SK-N-SH (cell line): ENCODE data around the gene CDK5RAP2. TPM values are rescaled to one million over a fixed set of nuclear protein-coding genes. Genes with fewer than 3 reads are reported as not detected.

Source experiments
- CTCF ChIA-PET: fragments of 300-600, 350-600 bp; formaldehyde crosslinking; extraction: SDS; loops from one replicate; lab custom pipeline; 2021; lab: Yijun Ruan, JAX
- POLR2A ChIA-PET: fragments of 350-600 bp; sonication (Branson Sonifier 250); formaldehyde crosslinking; extraction: SDS; loops from one replicate; lab custom pipeline; 2020; ENCODE audit warnings: antibody characterized with exemption, inconsistent platforms; lab: Yijun Ruan, JAX
- DNase-seq: peaks from one replicate; pipeline ENCODE4 v3.0.0; 2012
- H2AFZ ChIP-seq: fragments of 200-600 bp; sonication (generic); 2 replicates; pipeline ENCODE4 v1.8.1; 2016; ENCODE audit warnings: antibody characterized with exemption, mild to moderate bottlenecking, low read depth
- H3F3A ChIP-seq: fragments of 200-600 bp; sonication (generic); replicated peaks from 2 replicates; pipeline ENCODE3; 2016; ENCODE audit warnings: antibody characterized with exemption, mild to moderate bottlenecking; ENCODE audit not compliant: insufficient read depth
- H3K27ac ChIP-seq, 2 experiments: fragments of 200-500 bp in 1 of 2; fragments of 200-600 bp in 1 of 2; sonication (Bioruptor generic) in 1 of 2; sonication (generic), shearing (Covaris generic) in 1 of 2; 2 replicates each; pipeline versions ENCODE4 v1.5.1 to v1.6.1; 2014 to 2016; ENCODE audit warnings: low read depth in 2 of 2, inconsistent platforms in 1 of 2, low read length in 1 of 2, mild to moderate bottlenecking in 1 of 2, mixed read lengths in 1 of 2
- H3K27me3 ChIP-seq: fragments of 200-600 bp; sonication (generic), shearing (Covaris generic); 2 replicates; pipeline ENCODE4 v1.6.1; 2016; ENCODE audit warnings: mixed run types; ENCODE audit not compliant: insufficient read depth
- H3K36me3 ChIP-seq, 2 experiments: fragments of 200-500 bp in 1 of 2; fragments of 200-600 bp in 1 of 2; sonication (Bioruptor generic) in 1 of 2; sonication (generic) in 1 of 2; replicated peaks in 1 of 2; 2 replicates each; pipeline versions ENCODE3 to v1.5.1; 2014 to 2016; ENCODE audit warnings: low read length in 1 of 2, mild to moderate bottlenecking in 1 of 2; ENCODE audit not compliant: insufficient read depth in 2 of 2, control insufficient read depth in 1 of 2
- H3K4me1 ChIP-seq, 2 experiments: fragments of 200-500 bp in 1 of 2; fragments of 200-600 bp in 1 of 2; sonication (Bioruptor generic) in 1 of 2; sonication (generic), shearing (Covaris generic) in 1 of 2; 2 replicates each; pipeline versions ENCODE4 v1.5.1 to v1.6.1; 2014 to 2016; ENCODE audit warnings: low read depth in 1 of 2, low read length in 1 of 2, mixed run types in 1 of 2; ENCODE audit not compliant: insufficient read depth in 2 of 2, control insufficient read depth in 1 of 2
- H3K4me2 ChIP-seq: fragments of 200-600 bp; sonication (generic), shearing (Covaris generic); 2 replicates; pipeline ENCODE4 v1.6.1; 2017; ENCODE audit warnings: mixed run types
- H3K4me3 ChIP-seq, 2 experiments: fragments of 200-500 bp in 1 of 2; fragments of 200-600 bp in 1 of 2; sonication (Bioruptor generic) in 1 of 2; sonication (generic), shearing (Covaris generic) in 1 of 2; 2 replicates each; pipeline versions ENCODE4 v1.5.1 to v1.8.1; 2014 to 2016; ENCODE audit warnings: low read depth in 2 of 2, inconsistent platforms in 1 of 2, low read length in 1 of 2, mild to moderate bottlenecking in 1 of 2, mixed read lengths in 1 of 2, moderate library complexity in 1 of 2
- H3K79me2 ChIP-seq: fragments of 200-600 bp; sonication (generic); 2 replicates; pipeline ENCODE4 v1.8.1; 2017; ENCODE audit warnings: mild to moderate bottlenecking; ENCODE audit not compliant: insufficient read depth
- H3K9ac ChIP-seq: fragments of 200-600 bp; sonication (generic); 2 replicates; pipeline ENCODE4 v1.6.1; 2017; ENCODE audit warnings: mixed run types
- H3K9me2 ChIP-seq: fragments of 200-600 bp; sonication (generic); 2 replicates; pipeline ENCODE4 v1.6.1; 2017; ENCODE audit warnings: mixed run types
- H3K9me3 ChIP-seq: fragments of 200-600 bp; sonication (generic); 2 replicates; pipeline ENCODE4 v1.6.1; 2017; ENCODE audit warnings: mixed run types, mild to moderate bottlenecking, moderate library complexity
- H4K20me1 ChIP-seq: fragments of 200-600 bp; sonication (generic); 2 replicates; pipeline ENCODE4 v1.6.1; 2017; ENCODE audit warnings: mild to moderate bottlenecking, mixed run types; ENCODE audit not compliant: insufficient read depth
- EP300 ChIP-seq, 2 experiments: IDR thresholded peaks; 2 replicates each; pipeline versions ENCODE4 v1.4.0 to v1.6.1; 2012; ENCODE audit warnings: borderline replicate concordance in 1 of 2, low read depth in 1 of 2, low read length in 1 of 2
- FOXM1 ChIP-seq: IDR thresholded peaks from 2 replicates; pipeline ENCODE4 v1.4.0; 2012; ENCODE audit warnings: low read depth, mild to moderate bottlenecking
- IRF3 ChIP-seq: fragments of 150-350 bp; IDR thresholded peaks from 2 replicates; pipeline ENCODE4 v1.6.1; 2016; ENCODE audit warnings: mild to moderate bottlenecking, low read depth, low read length
- MAX ChIP-seq: IDR thresholded peaks from 2 replicates; pipeline ENCODE4 v1.4.0; 2012; ENCODE audit warnings: low read depth
- MEF2A ChIP-seq: IDR thresholded peaks from 2 replicates; pipeline ENCODE4 v1.4.0; 2012; ENCODE audit warnings: low read depth, borderline replicate concordance
- NRF1 ChIP-seq: IDR thresholded peaks from 2 replicates; pipeline ENCODE4 v1.6.1; 2012; ENCODE audit warnings: low read depth, mild to moderate bottlenecking, low read length
- PBX3 ChIP-seq: IDR thresholded peaks from 2 replicates; pipeline ENCODE4; 2012
- RCOR1 ChIP-seq: fragments of 150-350 bp; IDR thresholded peaks from 2 replicates; pipeline ENCODE4 v1.6.1; 2017; ENCODE audit warnings: antibody characterized with exemption, low read length
- SIN3A ChIP-seq: IDR thresholded peaks from 2 replicates; pipeline ENCODE4 v1.6.1; 2012; ENCODE audit warnings: low read depth, mild to moderate bottlenecking, low read length, moderate library complexity, borderline replicate concordance
- SMC3 ChIP-seq: IDR thresholded peaks from 2 replicates; pipeline ENCODE4 v1.6.1; 2012; ENCODE audit warnings: low read depth, low read length, improper control_type of control experiment
- TAF1 ChIP-seq: IDR thresholded peaks from 2 replicates; pipeline ENCODE4 v1.6.1; 2012; ENCODE audit warnings: low read depth, mild to moderate bottlenecking, low read length, moderate library complexity, borderline replicate concordance
- ZBTB33 ChIP-seq: IDR thresholded peaks from 2 replicates; pipeline ENCODE4 v1.4.0; 2012; ENCODE audit warnings: low read depth, borderline replicate concordance
- WGBS: methylation state at CpG from one replicate; pipeline ENCODE4 v1.1.6; 2017; ENCODE audit warnings: low lambda C conversion rate; 5-methylcytosine and 5-hydroxymethylcytosine counted together
- polyA plus RNA-seq, 3 experiments: library from polyadenylated mRNA; depleted of rRNA; stranded (reverse); fragments of >200 nt; gene quantifications; 2 replicates each; pipeline ENCODE4 v1.2.3, GENCODE V29; 2012
- TF ChIP-seq, protein P1 (sequence below): fragments of 200-600 bp; sonication (generic); IDR thresholded peaks from 2 replicates; pipeline ENCODE4 v1.6.1; 2017; ENCODE audit warnings: antibody characterized with exemption, mild to moderate bottlenecking, moderate library complexity

Gene CDK5RAP2
- polyA plus RNA-seq, 1 of the 3 experiments (the other 2 are of a cell fraction), result 20.7 TPM

- ChIA-PET POLR2A (no interaction called here), CTCF (interaction anchor here (1.2 to 5.6 kb wide), 2 partner anchors 12 to 117 kb away, joined by 3 to 33 read pairs; no protein-coding TSS in a partner anchor)
- Histone ChIP-seq H3K9ac (no peak overlapping the region), H3K9me3 (no peaks in the 10 kb centered on the region), H3K4me1 (peaks cover 0 to 18% of the 10 kb centered on the region in 2 experiments; a peak in 1 of 4 replicates), H3K4me2 (no peak overlapping the region), H3K79me2 (no peaks in the 10 kb centered on the region), H3K36me3 (no peaks in the 10 kb centered on the region), H3K9me2 (no peaks in the 10 kb centered on the region), H2AFZ (no peak overlapping the region), H3K4me3 (no peak overlapping the region), H3K27me3 (no peaks in the 10 kb centered on the region), H3K27ac (no peak overlapping the region), H3F3A (no peaks in the 10 kb centered on the region), H4K20me1 (no peaks in the 10 kb centered on the region)
- DNase-seq, result no peak
- WGBS, result 90% methylated on average over 4 of the region's 4 CpGs
- TF ChIP-seq NRF1 (no peak), EP300 (IDR thresholded peaks at IDR 0.05; ENCODE audit: borderline replicate concordance in 1 of 2, low read depth in 1 of 2, low read length in 1 of 2) (no peak), FOXM1 (no peak), SIN3A (no peak), TAF1 (no peak), MAX (no peak), IRF3 (no peak), SMC3 (no peak), RCOR1 (no peak), MEF2A (no peak), ZBTB33 (no peak), PBX3 (no peak)
- TF ChIP-seq, protein P1, sequence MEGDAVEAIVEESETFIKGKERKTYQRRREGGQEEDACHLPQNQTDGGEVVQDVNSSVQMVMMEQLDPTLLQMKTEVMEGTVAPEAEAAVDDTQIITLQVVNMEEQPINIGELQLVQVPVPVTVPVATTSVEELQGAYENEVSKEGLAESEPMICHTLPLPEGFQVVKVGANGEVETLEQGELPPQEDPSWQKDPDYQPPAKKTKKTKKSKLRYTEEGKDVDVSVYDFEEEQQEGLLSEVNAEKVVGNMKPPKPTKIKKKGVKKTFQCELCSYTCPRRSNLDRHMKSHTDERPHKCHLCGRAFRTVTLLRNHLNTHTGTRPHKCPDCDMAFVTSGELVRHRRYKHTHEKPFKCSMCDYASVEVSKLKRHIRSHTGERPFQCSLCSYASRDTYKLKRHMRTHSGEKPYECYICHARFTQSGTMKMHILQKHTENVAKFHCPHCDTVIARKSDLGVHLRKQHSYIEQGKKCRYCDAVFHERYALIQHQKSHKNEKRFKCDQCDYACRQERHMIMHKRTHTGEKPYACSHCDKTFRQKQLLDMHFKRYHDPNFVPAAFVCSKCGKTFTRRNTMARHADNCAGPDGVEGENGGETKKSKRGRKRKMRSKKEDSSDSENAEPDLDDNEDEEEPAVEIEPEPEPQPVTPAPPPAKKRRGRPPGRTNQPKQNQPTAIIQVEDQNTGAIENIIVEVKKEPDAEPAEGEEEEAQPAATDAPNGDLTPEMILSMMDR, result no peak
- TF ChIP-seq, all 33 proteins: peak for 0
These were observed 219.9 kb downstream of the CDK5RAP2 start for GRCh38 chr9:120360046-120360445.
